ENCODE results near the gene PPP4R3A. TPM values are rescaled to one million over a fixed set of nuclear protein-coding genes. Genes with fewer than 3 reads are reported as not detected.
"Not testable (repeated sequence)": the region's sequence is repeated elsewhere in the genome, so short reads cannot be mapped to it uniquely, and the experiment has no call there.

PPP4R3A gene
- polyA plus RNA-seq, 3 donors = 24.6 to 50.9 (median 34.1) TPM

GRCh38 chr14:91509083-91509877 lies 830 bp downstream of the PPP4R3A start:
- WGBS, 3 donors = 0% methylated on average over 42 to 71 of the region's 71 CpGs
- H3K27ac ChIP-seq (ENCODE audit: low read depth, low read length) = peak overlapping the region; percentile 70

DNA sequence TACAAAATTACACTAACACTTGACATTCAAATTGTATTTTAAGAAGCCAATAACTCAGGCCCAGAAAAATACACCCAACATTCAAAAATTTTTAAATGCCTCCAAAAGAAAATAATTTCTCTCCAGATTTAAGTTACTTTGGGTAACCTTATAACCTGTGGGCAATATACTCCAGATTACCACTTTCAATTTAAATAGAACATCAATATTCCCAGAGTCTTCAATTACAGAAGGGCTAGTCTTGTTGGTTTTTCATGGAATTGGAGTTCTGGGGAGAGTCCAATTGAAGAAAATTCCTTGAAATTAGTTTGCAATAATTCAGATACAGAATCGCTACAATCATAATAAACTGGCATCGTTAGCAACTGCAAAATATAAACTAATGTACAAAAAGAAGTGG lies 2.0 kb downstream of the PPP4R3A start:
- no peak overlapping the region for H3K27ac ChIP-seq (ENCODE audit: low read depth, low read length)
- WGBS, 3 donors = 7 to 25% (median 14%) methylated on average over 2 of the region's 2 CpGs

DNA sequence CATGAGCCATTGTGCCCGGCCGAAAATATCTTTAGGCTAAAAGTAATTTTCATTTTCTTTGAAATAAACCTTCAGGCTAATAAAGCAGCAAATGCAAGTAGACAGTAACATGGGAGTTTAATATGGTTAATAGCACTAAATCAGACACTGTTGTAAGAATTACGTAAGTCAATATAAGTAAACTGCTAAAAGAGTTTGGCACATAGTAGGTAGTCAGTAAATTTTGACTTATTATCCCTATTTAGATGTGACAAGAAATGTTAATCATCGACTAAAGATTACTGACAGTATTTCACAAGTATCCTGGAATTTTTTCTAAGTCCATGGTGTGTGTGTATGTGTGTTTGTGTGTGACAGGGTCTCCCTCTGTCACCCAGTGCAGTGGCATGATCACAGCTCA lies 3.9 kb downstream of the PPP4R3A start:
- 93 to 94% (median 93%) methylated on average over 4 of the region's 4 CpGs for WGBS, 3 donors
- H3K27ac ChIP-seq (ENCODE audit: low read depth, low read length) = no peak overlapping the region

- 73 to 79% (median 79%) methylated on average over 4 of the region's 4 CpGs for WGBS, 3 donors
These were observed 7.1 kb downstream of the PPP4R3A start for GRCh38 chr14:91503000-91503504.

DNA sequence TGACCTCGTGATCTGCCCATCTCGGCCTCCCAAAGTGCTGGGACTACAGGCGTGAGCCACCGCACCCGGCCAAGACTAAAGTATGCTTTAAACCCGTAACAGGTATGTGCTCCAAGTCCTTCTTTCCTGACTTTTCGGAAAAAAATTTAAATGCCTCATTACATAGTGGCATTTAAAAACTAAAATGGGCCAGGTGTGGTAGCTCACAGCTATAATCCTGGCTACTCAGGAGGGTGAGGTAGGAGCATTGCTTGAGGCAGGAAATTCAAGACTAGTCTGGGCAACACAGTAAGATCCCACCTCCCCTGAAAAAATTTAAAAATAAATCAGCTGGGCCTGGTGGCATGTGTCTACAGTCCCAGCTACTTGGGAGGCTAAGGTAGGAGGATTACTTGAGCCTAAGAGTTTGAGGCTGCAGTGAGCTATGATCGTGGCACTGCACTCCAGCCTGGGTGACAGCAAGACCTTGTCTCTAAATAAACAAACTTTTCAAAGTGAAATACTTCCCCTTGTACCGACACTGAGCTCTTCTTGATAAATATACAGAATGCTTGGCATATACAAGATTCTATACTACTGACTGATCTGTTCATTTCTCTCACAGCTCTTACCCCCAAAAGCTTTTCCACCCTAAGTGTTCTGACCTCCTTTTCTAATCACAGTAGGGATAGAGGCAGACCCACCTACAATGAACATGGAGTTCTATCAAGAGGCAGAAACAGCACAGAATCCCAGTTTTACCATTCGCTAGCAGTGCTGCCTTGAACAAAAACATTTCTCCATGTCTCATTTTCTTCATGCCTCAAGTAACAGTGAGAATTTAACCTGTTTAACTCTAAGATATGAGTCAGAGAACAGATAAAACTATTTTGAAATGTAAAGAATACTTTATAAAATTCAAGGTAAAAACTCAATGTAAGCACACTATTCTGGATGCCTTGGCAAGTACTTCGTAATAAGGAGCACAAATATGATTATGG lies 7.9 kb downstream of the PPP4R3A start:
- WGBS, 3 donors = 84 to 92% (median 92%) methylated on average over 11 of the region's 11 CpGs
- no peak overlapping the region for H3K27ac ChIP-seq (ENCODE audit: low read depth, low read length)

More at GRCh38 chr14:91503000-91503504, 7.1 kb downstream of the PPP4R3A start:
- no peak overlapping the region for H3K27ac ChIP-seq (ENCODE audit: low read depth, low read length)

GRCh38 chr14:91501348-91501747 lies 8.8 kb downstream of the PPP4R3A start:
- no peak overlapping the region for H3K27ac ChIP-seq (ENCODE audit: low read depth, low read length)
- WGBS, 3 donors = 90 to 97% (median 96%) methylated on average over 2 to 3 of the region's 3 CpGs

DNA sequence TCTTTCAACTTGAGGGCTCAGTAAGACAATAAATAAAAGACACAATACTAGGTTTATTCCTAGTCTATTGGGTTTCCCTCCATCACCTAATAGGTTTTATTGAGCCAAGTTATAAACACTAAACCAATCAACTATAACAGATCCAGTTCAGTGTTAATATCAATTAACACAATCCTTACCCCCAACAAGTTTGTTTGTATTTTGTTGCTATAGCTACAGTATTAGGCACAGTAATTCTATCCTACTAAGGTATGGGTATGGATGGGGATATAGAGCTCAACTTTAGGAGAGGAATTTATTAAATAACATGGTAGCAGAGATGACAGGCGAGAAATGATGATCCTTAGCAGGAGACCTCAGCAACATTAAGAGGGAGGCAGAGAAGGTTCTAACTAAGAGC lies 13.3 kb downstream of the PPP4R3A start:
- H3K27ac ChIP-seq (ENCODE audit: low read depth, low read length) = no peak overlapping the region
- 84 to 97% (median 96%) methylated on average over 1 of the region's 1 CpG for WGBS, 3 donors

DNA sequence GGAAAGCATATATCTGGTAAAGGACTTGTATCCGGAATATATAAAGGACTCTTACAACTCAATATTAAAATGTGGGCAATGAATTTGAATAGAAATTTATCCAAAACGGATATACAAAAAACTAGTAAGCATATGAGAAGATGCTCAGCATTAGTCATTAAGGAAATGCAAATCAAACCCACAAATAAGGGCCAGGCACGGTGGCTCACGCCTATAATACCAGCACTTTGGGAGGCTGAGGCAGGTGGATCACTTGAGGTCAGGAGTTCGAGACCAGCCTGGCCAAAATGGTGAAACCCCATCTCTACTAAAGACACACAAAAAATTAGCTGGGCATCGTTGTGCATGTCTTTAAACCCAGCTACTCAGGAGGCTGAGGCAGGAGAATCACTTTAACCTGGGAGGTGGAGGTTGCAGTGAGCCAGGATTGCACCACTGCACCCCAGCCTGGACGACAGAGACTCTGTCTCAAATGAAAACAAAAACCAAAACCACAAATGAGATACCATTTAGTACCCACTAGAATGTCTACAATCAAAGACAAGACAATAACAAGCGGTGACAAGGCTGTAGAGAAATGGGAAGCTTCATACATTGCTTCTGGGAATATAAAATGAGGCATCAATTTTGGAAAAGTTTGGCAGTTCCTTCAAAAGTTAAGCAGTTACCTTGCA lies 15.6 kb downstream of the PPP4R3A start:
- H3K27ac ChIP-seq (ENCODE audit: low read depth, low read length) = not testable (repeated sequence)
- 68 to 77% (median 71%) methylated on average over 8 of the region's 8 CpGs for WGBS, 3 donors

- H3K27ac ChIP-seq (ENCODE audit: low read depth, low read length) = no peak overlapping the region
- 64 to 76% (median 68%) methylated on average over 3 of the region's 3 CpGs for WGBS, 3 donors
These were observed 16.9 kb downstream of the PPP4R3A start for GRCh38 chr14:91493169-91493568.

GRCh38 chr14:91484744-91485143 lies 25.4 kb downstream of the PPP4R3A start:
- H3K27ac ChIP-seq (ENCODE audit: low read depth, low read length) = no peak overlapping the region
- WGBS, 3 donors = 82 to 87% (median 84%) methylated on average over 2 of the region's 2 CpGs

DNA sequence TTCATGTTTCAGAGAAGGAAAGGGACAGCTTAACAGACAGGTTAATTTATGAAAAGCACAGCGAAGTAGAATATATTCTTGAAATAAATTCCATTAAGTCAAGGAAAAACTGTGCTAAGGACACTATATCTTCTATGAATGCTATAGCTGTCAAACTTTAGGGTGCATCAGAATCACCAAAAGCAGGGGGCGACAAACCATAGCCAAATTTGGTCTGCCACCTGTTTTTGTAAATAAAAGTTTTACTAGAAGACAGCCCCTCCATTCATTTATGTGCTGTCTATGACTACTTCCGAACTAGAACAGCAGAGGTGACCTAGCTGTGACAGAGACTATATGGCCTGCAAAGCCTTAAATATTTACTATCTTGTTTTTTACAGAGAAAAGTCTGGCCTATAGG lies 25.9 kb downstream of the PPP4R3A start:
- no peak overlapping the region for H3K27ac ChIP-seq (ENCODE audit: low read depth, low read length)
- WGBS, 3 donors = 93 to 95% (median 95%) methylated on average over 3 of the region's 3 CpGs

DNA sequence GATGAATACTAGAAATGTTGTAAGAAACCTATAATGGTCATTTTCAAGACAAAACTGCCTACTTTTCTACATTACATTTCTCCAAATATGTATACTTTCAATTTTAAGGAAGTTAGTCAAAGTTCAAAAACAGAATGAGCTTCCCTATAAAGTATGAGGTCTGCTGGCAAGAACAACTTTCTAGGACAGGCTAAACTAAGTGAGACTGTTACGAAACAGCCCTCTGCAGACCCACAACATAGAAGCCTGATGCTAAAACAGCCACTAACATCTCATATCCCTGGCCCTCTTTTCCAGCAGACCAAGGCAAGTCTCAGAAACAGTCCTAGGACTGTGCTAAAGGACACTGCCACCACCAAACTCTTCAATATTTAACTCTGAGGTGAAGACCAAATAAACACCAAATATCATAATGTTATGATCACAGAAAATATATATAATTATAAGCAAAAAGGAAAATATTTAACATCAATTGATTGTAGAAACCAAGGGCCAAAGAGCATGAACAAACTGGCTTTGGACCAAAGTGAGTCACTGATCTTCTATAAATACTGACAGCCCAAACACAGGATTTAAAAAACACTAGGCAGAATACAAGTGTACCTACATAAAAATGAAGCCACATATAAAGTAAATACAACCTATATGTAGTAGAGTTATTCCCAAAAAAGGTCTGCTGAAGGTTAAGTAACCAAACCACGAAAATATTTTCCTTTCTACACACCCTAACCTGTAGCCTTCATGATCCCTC lies 27.7 kb downstream of the PPP4R3A start:
- no peak overlapping the region for H3K27ac ChIP-seq (ENCODE audit: low read depth, low read length)
- 58 to 66% (median 60%) methylated on average over 2 of the region's 2 CpGs for WGBS, 3 donors

DNA sequence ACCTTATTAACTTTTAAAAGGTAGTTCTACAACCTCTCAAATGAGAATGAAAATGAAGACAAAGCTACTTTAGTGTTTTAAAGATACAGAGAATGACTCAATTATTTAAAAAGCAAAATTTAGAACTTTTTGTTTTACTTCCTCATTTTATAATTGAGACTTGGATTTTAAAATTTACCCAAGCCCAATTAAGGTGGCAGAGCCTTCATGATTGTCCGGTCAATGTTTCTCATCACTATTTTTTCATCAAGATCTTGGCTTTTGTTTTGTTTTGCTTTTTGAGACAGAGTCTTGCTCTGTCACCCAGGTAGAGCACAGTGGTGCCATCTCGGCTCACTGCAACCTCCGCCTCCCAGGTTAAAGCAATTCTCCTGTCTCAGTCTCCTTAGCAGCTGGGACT lies 32.7 kb downstream of the PPP4R3A start:
- WGBS, 3 donors = 95 to 98% (median 96%) methylated on average over 3 of the region's 3 CpGs
- H3K27ac ChIP-seq (ENCODE audit: low read depth, low read length) = no peak overlapping the region

DNA sequence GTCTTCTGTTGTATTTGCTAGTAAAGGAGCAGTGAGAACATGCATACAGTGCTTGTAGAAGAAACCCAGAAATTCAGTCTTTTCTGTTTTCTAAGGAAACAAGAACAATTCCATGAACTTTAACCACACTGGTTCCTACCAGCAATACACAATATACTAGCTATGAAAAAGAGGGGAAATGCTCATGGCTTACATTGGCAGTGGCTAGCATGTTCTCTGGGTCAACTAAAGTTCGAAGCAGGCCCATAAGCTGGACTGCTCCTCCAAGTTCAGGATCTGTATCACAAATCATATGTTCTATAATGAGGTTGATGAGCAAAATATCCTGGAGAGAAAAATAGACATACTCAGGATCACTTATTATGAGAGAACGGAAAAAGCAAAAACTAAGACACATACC lies 37.1 kb downstream of the PPP4R3A start:
- no peak overlapping the region for H3K27ac ChIP-seq (ENCODE audit: low read depth, low read length)
- WGBS, 3 donors = 92 to 97% (median 93%) methylated on average over 2 of the region's 2 CpGs

DNA sequence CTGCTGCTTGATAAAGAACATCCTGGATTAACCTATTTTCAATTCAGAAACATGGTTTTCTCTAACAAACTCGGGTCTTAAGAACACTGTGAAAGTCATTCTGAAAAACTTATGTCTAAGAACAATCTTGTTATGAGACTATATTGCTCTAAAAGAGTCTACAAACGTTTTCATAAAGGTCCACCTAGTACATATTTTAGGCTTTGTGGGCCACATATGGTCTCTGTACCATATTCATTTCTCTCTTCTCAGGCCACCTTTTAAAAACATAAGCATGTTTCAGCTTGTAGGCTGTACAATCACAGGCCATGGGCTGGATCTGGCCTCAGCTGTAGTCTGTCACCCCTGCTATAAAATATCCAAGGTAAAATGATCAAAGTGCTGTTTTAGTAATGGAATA lies 39.9 kb downstream of the PPP4R3A start:
- H3K27ac ChIP-seq (ENCODE audit: low read depth, low read length) = no peak overlapping the region
- 75 to 82% (median 81%) methylated on average over 2 of the region's 2 CpGs for WGBS, 3 donors

GRCh38 chr14:91466192-91466591 lies 43.9 kb downstream of the PPP4R3A start:
- WGBS, 3 donors = 29 to 62% (median 53%) methylated on average over 4 of the region's 4 CpGs
- no peak overlapping the region for H3K27ac ChIP-seq (ENCODE audit: low read depth, low read length)

DNA sequence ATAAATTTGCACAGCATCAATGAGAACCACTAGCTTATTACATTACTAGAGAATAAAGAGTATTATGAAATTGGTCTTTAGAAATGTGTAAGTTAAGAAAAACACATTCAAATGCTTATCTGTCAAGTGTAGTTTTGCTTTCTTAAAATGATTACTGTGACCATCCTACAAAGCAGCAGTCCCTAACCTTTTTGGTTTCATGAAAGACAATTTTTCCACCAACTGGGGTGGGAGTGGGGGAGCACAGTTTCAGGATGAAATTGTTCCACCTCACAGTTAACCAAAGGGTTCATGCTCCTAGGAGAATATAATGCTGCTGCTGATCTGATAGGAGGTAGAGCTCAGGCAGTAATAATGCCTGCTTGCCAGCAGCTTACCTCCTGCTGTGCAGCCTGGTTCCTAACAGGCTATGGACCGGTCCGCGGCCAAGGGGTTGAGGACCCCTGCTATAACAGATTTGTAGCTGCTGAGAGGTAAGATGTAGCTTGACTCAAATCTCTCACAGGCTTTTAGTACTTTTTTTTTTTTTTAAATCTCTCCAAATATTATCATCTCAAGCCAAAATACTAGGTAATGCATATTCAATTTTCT lies 45.4 kb downstream of the PPP4R3A start:
- no peak overlapping the region for H3K27ac ChIP-seq (ENCODE audit: low read depth, low read length)
- WGBS, 3 donors = 63 to 78% (median 66%) methylated on average over 3 of the region's 3 CpGs

DNA sequence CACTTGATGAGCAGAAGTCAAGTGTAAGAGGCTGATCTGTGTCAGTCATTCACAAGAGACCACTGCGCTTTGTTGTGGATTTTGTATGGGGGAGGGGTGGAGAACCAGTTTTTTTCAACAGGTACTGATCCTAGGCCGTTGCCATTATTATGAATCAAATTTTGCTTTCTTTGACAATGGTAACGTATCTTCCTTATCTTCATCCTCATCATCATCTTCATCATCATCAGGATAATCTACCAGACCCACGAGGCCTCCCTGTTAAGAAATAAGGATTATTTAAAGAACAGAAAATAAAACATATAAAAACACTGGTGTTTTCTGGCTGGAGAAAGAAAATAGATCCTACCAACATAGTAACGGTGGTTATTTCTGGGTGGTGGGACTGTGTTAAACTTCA lies 51.5 kb downstream of the PPP4R3A start:
- H3K27ac ChIP-seq (ENCODE audit: low read depth, low read length) = no peak overlapping the region
- 90 to 93% (median 90%) methylated on average over 5 of the region's 5 CpGs for WGBS, 3 donors
